ENCODE data around the gene EME2.

The EME2 gene

DNA sequence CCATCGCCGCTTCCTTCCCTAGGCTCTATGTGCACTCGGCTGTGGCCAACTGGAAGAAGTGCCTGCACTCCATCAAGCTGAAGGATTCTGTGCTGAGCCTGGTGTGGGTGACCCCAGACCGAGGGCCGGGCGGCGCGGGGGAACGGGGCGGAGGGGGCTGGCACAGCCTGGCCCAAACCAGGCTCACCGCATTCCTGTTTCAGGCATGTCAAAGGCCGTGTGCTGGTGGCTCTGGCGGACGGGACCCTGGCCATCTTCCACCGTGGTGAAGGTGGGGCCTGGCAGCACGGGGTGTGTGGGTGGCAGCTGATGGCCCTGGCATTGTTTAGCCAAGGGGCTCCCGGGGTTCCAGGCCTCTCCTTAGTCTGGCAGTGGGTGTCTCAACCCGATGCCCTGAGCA is 5.9 kb upstream of the EME2 start:
- no peak overlapping the region for H3K4me3 ChIP-seq (ENCODE audit: low read depth, low read length)
- TF ChIP-seq CTCF (IDR thresholded peaks at IDR 0.05; ENCODE audit: insufficient read depth, low read depth, low read length, missing control alignments) = no peak
- no peak for DNase-seq (ENCODE audit: low read depth)

DNA sequence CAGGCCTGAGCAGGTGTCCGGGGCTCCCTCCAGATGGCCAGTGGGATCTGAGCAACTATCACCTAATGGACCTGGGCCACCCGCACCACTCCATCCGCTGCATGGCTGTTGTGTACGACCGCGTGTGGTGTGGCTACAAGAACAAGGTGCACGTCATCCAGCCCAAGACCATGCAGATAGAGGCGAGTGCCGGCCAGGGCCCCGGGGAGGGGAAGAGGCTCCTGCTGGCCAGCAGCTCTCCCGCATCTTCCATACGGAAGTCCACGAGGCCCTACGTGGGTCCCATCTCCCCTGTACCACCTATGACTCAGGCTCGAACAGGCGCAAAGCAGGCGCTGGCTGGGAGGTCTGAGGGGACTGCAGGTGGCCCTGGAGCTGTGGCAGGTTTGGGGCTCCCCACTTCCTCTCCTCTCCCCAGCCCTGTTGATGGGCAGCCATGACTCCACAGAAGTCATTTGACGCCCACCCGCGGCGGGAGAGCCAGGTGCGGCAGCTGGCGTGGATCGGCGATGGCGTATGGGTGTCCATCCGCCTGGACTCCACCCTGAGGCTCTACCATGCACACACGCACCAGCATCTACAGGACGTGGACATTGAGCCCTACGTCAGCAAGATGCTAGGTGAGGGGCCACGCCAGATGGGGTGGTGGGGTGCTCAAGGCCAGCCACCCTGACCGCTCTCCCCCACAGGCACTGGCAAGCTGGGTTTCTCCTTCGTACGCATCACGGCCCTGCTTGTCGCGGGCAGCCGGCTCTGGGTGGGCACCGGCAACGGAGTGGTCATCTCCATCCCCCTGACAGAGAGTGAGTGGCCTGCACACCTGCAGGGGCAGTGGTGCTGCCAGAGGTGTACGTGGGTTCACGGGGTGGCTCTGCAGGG is 5.3 kb upstream of the EME2 start:
- no peak overlapping the region for H3K4me3 ChIP-seq (ENCODE audit: low read depth, low read length)
- DNase-seq (ENCODE audit: low read depth) = no peak
- TF ChIP-seq CTCF (IDR thresholded peaks at IDR 0.05; ENCODE audit: insufficient read depth, low read depth, low read length, missing control alignments) = no peak

GRCh38 chr16:1768061-1768766 is 4.4 kb upstream of the EME2 start:
- no peak for TF ChIP-seq CTCF (IDR thresholded peaks at IDR 0.05; ENCODE audit: insufficient read depth, low read depth, low read length, missing control alignments)
- DNase-seq (ENCODE audit: low read depth) = no peak
- H3K4me3 ChIP-seq (ENCODE audit: low read depth, low read length) = no peak overlapping the region

GRCh38 chr16:1768767-1769401 is 3.7 kb upstream of the EME2 start:
- no peak for TF ChIP-seq CTCF (IDR thresholded peaks at IDR 0.05; ENCODE audit: insufficient read depth, low read depth, low read length, missing control alignments)
- no peak overlapping the region for H3K4me3 ChIP-seq (ENCODE audit: low read depth, low read length)
- DNase-seq (ENCODE audit: low read depth) = no peak

- DNase-seq (ENCODE audit: low read depth) = no peak
- 0 out of 2 replicates have a peak overlapping the region, but pooled peaks have one; percentile 98 for H3K4me3 ChIP-seq (ENCODE audit: low read depth, low read length)
- TF ChIP-seq CTCF (IDR thresholded peaks at IDR 0.05; ENCODE audit: insufficient read depth, low read depth, low read length, missing control alignments) = no peak
These were observed 3.0 kb upstream of the EME2 start for GRCh38 chr16:1769402-1770300.
